GM12878 (cell line): ENCODE measurements around the gene FTCDNL1. TPM values are rescaled to one million over a fixed set of nuclear protein-coding genes. Genes with fewer than 3 reads are reported as not detected.

Experiments
- ATAC-seq: fragments of 200-7000 bp; cut with Tn5 transposase; 3 replicates; pipeline ENCODE4 v1.9.1; 2020; ENCODE audit warnings: mild to moderate bottlenecking, moderate library complexity
- BruUV-seq: library from RNA; stranded (reverse); fragments of 400-500 nt; replicated peaks from 2 replicates; lab custom pipeline; 2021; lab: Mats Ljungman, UMichigan
- CTCF ChIA-PET: fragments of 300-600 bp; sonication (Branson Sonifier 250); formaldehyde crosslinking; extraction: SDS; loops from one replicate; lab custom pipeline; 2021; ENCODE audit warnings: inconsistent platforms; lab: Yijun Ruan, JAX
- POLR2A ChIA-PET: fragments of 350-600 bp; formaldehyde crosslinking; extraction: SDS; loops from one replicate; lab custom pipeline; 2021; ENCODE audit warnings: inconsistent platforms; lab: Charles Lee
- RAD21 ChIA-PET: fragments of 300-600 bp; sonication (Branson Sonifier 250); formaldehyde crosslinking; loops from one replicate; lab custom pipeline; 2023; ENCODE audit warnings: antibody characterized with exemption; ENCODE audit not compliant: unreplicated experiment; lab: Charles Lee
- SMC1A ChIA-PET: fragments of 300-600 bp; sonication (Branson Sonifier 250); formaldehyde crosslinking; loops from one replicate; lab custom pipeline; 2023; ENCODE audit not compliant: unreplicated experiment, uncharacterized antibody; lab: Charles Lee
- DNase-seq: peaks from one replicate; pipeline ENCODE4 v3.0.0-alpha.2; 2011; ENCODE audit warnings: low read depth, low spot score
- FAIRE-seq: peaks from 3 replicates; lab custom pipeline; 2011; peaks lifted over from hg19 to GRCh38; lab: Jason Lieb, UNC
- H2AFZ ChIP-seq: 2 replicates; pipeline ENCODE4 v1.6.0; 2011; ENCODE audit warnings: low read depth, low read length, control low read depth; ENCODE audit not compliant: control insufficient read depth
- H3K27ac ChIP-seq: 2 replicates; pipeline ENCODE4 v1.5.1; 2011; ENCODE audit warnings: control low read depth; ENCODE audit not compliant: control insufficient read depth, insufficient read depth
- H3K27me3 ChIP-seq, 2 experiments: replicated peaks in 1 of 2; 2 replicates each; pipeline versions ENCODE4 v1.6.0 to v1.6.1; 2011; ENCODE audit warnings: low read length in 1 of 2; ENCODE audit not compliant: control insufficient read depth in 2 of 2, insufficient read depth in 2 of 2
- H3K36me3 ChIP-seq, 2 experiments: 2 replicates each; pipeline ENCODE4 v1.5.1; 2011; ENCODE audit warnings: low read length in 1 of 2; ENCODE audit not compliant: control insufficient read depth in 2 of 2, insufficient read depth in 2 of 2
- H3K4me1 ChIP-seq: 2 replicates; pipeline ENCODE4 v1.6.1; 2011; ENCODE audit warnings: mild to moderate bottlenecking, low read length, moderate library complexity, mixed read lengths; ENCODE audit not compliant: control insufficient read depth, insufficient read depth
- H3K4me2 ChIP-seq: 2 replicates; pipeline ENCODE4 v1.6.0; 2011; ENCODE audit warnings: control low read depth; ENCODE audit not compliant: control insufficient read depth, insufficient read depth
- H3K4me3 ChIP-seq: fragments of 200-600 bp; sonication (generic); 2 replicates; pipeline ENCODE4 v1.5.1; 2016
- H3K79me2 ChIP-seq: 2 replicates; pipeline ENCODE4 v1.6.0; 2011; ENCODE audit warnings: low read length; ENCODE audit not compliant: control insufficient read depth, insufficient read depth
- H3K9ac ChIP-seq: 2 replicates; pipeline ENCODE4 v1.8.0; 2011; ENCODE audit warnings: low read length, control low read depth, mixed read lengths; ENCODE audit not compliant: control insufficient read depth, insufficient read depth
- H3K9me3 ChIP-seq: replicated peaks from 3 replicates; pipeline ENCODE4 v1.5.1; 2011; ENCODE audit warnings: mild to moderate bottlenecking, low read length; ENCODE audit not compliant: control insufficient read depth, insufficient read depth
- H4K20me1 ChIP-seq: 2 replicates; pipeline ENCODE4 v1.6.0; 2011; ENCODE audit not compliant: control insufficient read depth, insufficient read depth
- BACH1 ChIP-seq: fragments of 450-650 bp; IDR thresholded peaks from 2 replicates; pipeline ENCODE4 v1.6.1; 2017; ENCODE audit warnings: mild to moderate bottlenecking, borderline replicate concordance
- CBFB ChIP-seq: IDR thresholded peaks from 2 replicates; pipeline ENCODE4 v1.6.1; 2016; ENCODE audit warnings: antibody characterized with exemption, low read depth
- CHD4 ChIP-seq: fragments of 200-600 bp; sonication (generic); IDR thresholded peaks from 2 replicates; pipeline ENCODE4 v1.6.1; 2016; ENCODE audit warnings: mild to moderate bottlenecking
- HDAC2 ChIP-seq: fragments of 200-600 bp; sonication (generic); IDR thresholded peaks from 2 replicates; pipeline ENCODE4 v1.6.1; 2017
- NFXL1 ChIP-seq: fragments of 450-650 bp; IDR thresholded peaks from 2 replicates; pipeline ENCODE4 v1.6.1; 2017; ENCODE audit warnings: antibody characterized with exemption, mild to moderate bottlenecking, borderline replicate concordance
- RAD51 ChIP-seq: fragments of 450-650 bp; IDR thresholded peaks from 2 replicates; pipeline ENCODE4 v1.6.1; 2016; ENCODE audit warnings: moderate library complexity, mild to moderate bottlenecking, inconsistent platforms
- SIN3A ChIP-seq: IDR thresholded peaks from 2 replicates; pipeline ENCODE4 v1.6.1; 2012; ENCODE audit warnings: low read depth, low read length, improper control_type of control experiment
- SMC3 ChIP-seq: IDR thresholded peaks from 2 replicates; pipeline ENCODE4 v1.6.1; 2011; ENCODE audit warnings: low read length, improper control_type of control experiment, borderline replicate concordance
- TARDBP ChIP-seq: IDR thresholded peaks from 2 replicates; pipeline ENCODE4 v1.6.1; 2016; ENCODE audit warnings: borderline replicate concordance
- ZNF274 ChIP-seq: IDR thresholded peaks from one replicate; pipeline ENCODE4 v1.8.0; 2011; ENCODE audit not compliant: insufficient read length, insufficient read depth
- WGBS: methylation state at CpG from one replicate; pipeline ENCODE4 v1.1.6; 2016; ENCODE audit warnings: low lambda C conversion rate; ENCODE audit not compliant: insufficient replicate concordance, insufficient coverage; ENCODE audit errors: missing lambda C conversion rate; 5-methylcytosine and 5-hydroxymethylcytosine counted together
- in situ Hi-C: fragments of 300-500 bp; cut with MboI; formaldehyde crosslinking; loops from 9 replicates; pipeline ENCODE4 v1.14.3; 2018; ENCODE audit warnings: mixed read lengths
- intact Hi-C: fragments of 100-400 bp; cut with micrococcal nuclease; formaldehyde crosslinking; loops from one replicate; pipeline ENCODE4 v1.14.2; 2022; ENCODE audit not compliant: unreplicated experiment
- polyA plus RNA-seq, 11 experiments: library from polyadenylated mRNA; depleted of rRNA in 4 of 11; unstranded in 6 of 11; stranded (reverse) in 5 of 11; fragments of >200 nt; fragmentation: Nextera tagmentation in 4 of 11; fragmentation: Illumina TruSeq in 1 of 11; extraction: Ambion mirVana in 4 of 11; extraction: Trizol in 1 of 11; gene quantifications; 1 replicate in 1 of 11; 2 replicates in 10 of 11; pipeline versions ENCODE4 v1.2.1 to v1.2.3, GENCODE V29; 2011 to 2016; ENCODE audit warnings: inconsistent platforms in 2 of 11, missing spikeins in 2 of 11, low read depth in 1 of 11
- total RNA-seq, 4 experiments: library from RNA; depleted of rRNA in 3 of 4; stranded (reverse); fragments of >200 nt in 3 of 4; fragmentation: Illumina TruSeq in 1 of 4; extraction: Trizol in 1 of 4; gene quantifications; 2 replicates each; pipeline versions ENCODE4 v1.2.1 to v1.2.3, GENCODE V29; 2013 to 2021
- TF ChIP-seq, protein P1 (sequence below): fragments of 450-650 bp; IDR thresholded peaks from 2 replicates; pipeline ENCODE4 v1.6.1; 2016; ENCODE audit warnings: mild to moderate bottlenecking

FTCDNL1 gene
- total and polyA plus RNA-seq, 10 of the 15 experiments (the other 5 are each of a cell fraction or from before 2014, with no cell fraction given), result 0.15 to 3.9 (median 2.0) TPM

DNA sequence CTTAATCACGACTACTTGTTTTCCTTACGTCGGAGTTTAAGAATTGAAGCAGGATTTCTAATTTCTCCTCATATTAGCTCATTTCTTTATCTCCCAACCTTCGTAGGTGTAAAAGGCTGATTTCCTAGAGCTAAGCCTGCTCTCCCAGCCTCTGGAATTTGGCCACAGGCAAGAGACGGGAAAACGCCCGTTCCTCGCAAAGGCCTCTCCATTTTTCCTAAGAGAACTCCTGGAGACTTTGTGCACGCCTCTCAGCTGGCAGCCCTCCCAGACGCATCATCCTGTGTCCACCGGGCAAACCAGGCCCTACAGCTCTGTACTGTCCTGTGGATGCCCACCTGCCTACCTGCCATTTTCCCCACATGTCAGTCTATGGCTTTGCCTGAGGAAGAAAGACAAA lies 106.3 kb downstream of the FTCDNL1 start (continued):
- TF ChIP-seq SMC3 (no peak), ZNF274 (no peak)

DNA sequence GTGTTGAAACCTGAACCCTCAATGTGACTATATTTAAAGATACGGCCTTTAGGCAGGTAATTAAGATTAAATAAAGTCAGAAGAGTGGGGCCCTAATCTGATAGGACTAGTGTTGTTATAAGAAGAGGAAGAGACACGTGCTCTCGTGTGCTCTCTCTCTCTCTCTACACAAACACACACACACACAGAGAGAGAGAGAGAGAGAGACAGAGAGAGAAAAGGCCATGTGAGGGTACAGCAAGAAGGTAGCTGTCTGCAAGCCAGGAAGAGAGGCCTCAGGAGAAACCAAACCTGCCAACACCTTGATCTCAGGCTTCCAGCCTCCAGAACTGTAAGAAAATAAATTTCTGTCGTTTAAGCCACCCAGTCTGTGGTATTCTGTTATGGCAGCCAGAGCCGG lies 106.7 kb downstream of the FTCDNL1 start:
- no peaks in the 10 kb centered on the region for H3K36me3 ChIP-seq
- H3K9me3 ChIP-seq, result no peaks in the 10 kb centered on the region
- in situ Hi-C loops (loop anchor here (5.0 kb wide), 1 partner anchor 1432 kb away; no protein-coding TSS in a partner anchor), intact Hi-C loops (no loop called here)
- ChIA-PET CTCF (interaction anchor here (1.1 kb wide), 1 partner anchor 9 kb away, joined by 5 read pairs; no protein-coding TSS in a partner anchor), POLR2A (no interaction called here), RAD21 (no interaction called here), SMC1A (interaction anchor here (1.5 kb wide), 1 partner anchor 10 kb away, joined by 3 read pairs; no protein-coding TSS in a partner anchor)
- H3K4me1 ChIP-seq, result no peaks in the 10 kb centered on the region
- H3K27me3 ChIP-seq, result no peaks in the 10 kb centered on the region
- no peak for DNase-seq
- H3K27ac ChIP-seq, result no peak overlapping the region
- no peak overlapping the region for H3K4me3 ChIP-seq
- FAIRE-seq, result no peak
- WGBS, result 5% methylated on average over 5 of the region's 5 CpGs
- BruUV-seq, result no TSS peak
- H3K4me2 ChIP-seq, result no peak overlapping the region
- TF ChIP-seq TARDBP (no peak), RAD51 (no peak), HDAC2 (no peak), NFXL1 (no peak), SIN3A (no peak), CHD4 (no peak), CBFB (no peak), BACH1 (no peak), ZNF274 (no peak)
- TF ChIP-seq, protein P1, sequence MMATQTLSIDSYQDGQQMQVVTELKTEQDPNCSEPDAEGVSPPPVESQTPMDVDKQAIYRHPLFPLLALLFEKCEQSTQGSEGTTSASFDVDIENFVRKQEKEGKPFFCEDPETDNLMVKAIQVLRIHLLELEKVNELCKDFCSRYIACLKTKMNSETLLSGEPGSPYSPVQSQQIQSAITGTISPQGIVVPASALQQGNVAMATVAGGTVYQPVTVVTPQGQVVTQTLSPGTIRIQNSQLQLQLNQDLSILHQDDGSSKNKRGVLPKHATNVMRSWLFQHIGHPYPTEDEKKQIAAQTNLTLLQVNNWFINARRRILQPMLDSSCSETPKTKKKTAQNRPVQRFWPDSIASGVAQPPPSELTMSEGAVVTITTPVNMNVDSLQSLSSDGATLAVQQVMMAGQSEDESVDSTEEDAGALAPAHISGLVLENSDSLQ, result no peak
- no peak overlapping the region for H3K9ac ChIP-seq
- no peaks in the 10 kb centered on the region for H3K79me2 ChIP-seq
- no peaks in the 10 kb centered on the region for H4K20me1 ChIP-seq
- H2AFZ ChIP-seq, result no peak overlapping the region
- no peak for ATAC-seq
